Measurements from ENCODE around the gene KCNJ6. TPM values are rescaled to one million over a fixed set of nuclear protein-coding genes. Genes with fewer than 3 reads are reported as not detected.

KCNJ6 gene
- total and polyA plus RNA-seq, 9 of the 15 experiments (the other 6 are each of a cell fraction or from before 2014, with no cell fraction given) = 0.06 to 0.21 (median 0.13) TPM; not detected in 1

GRCh38 chr21:37675202-37675801 lies 241.0 kb downstream of the KCNJ6 start (continued):
- TF ChIP-seq CREB3L1 (IDR thresholded peaks at IDR 0.05; ENCODE audit: borderline replicate concordance, low read depth) (no peak), MEF2A (IDR thresholded peaks at IDR 0.05; ENCODE audit: control insufficient read depth, low read depth, low read length) (no peak), TBP (optimal IDR thresholded peaks at IDR 0.05; ENCODE audit: low read depth, low read length) (no peak), NR2F6 (CRISPR knock-in tag; IDR thresholded peaks at IDR 0.05) (no peak), CTCF (IDR thresholded peaks at IDR 0.05 in 2 of 3, conservative IDR thresholded peaks at IDR 0.05 in 1 of 3; ENCODE audit: insufficient read depth in 2 of 3, low read depth in 1 of 3, low read length in 3 of 3) (peak; percentile 85 to 97 (median 90)), ARHGAP35 (IDR thresholded peaks at IDR 0.05; ENCODE audit: partially characterized antibody) (no peak), ZSCAN32 (CRISPR knock-in tag; IDR thresholded peaks at IDR 0.05) (0 out of 2 replicates have a peak, but pooled peaks have one; percentile 22), PHTF2 (CRISPR knock-in tag; IDR thresholded peaks at IDR 0.05) (no peak), COPS2 (conservative IDR thresholded peaks at IDR 0.05) (no peak), TRIM24 (IDR thresholded peaks at IDR 0.05) (no peak), GATAD2B (IDR thresholded peaks at IDR 0.05; ENCODE audit: borderline replicate concordance) (0 out of 2 replicates have a peak, but pooled peaks have one; percentile 15), MTA3 (IDR thresholded peaks at IDR 0.05; ENCODE audit: borderline replicate concordance) (peak; percentile 62; the same call in 1 of the 2 replicates), REST (IDR thresholded peaks at IDR 0.05; ENCODE audit: borderline replicate concordance) (peak; percentile 52), REST (CRISPR knock-in tag; IDR thresholded peaks at IDR 0.05; ENCODE audit: low read depth) (no peak), TEAD1 (CRISPR knock-in tag; IDR thresholded peaks at IDR 0.05) (no peak)
- TF ChIP-seq, protein P1, sequence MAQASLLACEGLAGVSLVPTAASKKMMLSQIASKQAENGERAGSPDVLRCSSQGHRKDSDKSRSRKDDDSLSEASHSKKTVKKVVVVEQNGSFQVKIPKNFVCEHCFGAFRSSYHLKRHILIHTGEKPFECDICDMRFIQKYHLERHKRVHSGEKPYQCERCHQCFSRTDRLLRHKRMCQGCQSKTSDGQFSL (CRISPR knock-in tag; IDR thresholded peaks at IDR 0.05) = no peak
- TF ChIP-seq, protein P1 (tag; IDR thresholded peaks at IDR 0.05) = no peak

Measured in K562 (cell line).